Breast epithelium (tissue), 4 donors: ENCODE results near the gene LACTBL1. TPM values are rescaled to one million over a fixed set of nuclear protein-coding genes. Genes with fewer than 3 reads are reported as not detected.

Experiments
- DNase-seq, 2 donors: peaks; one replicate each; pipeline ENCODE4 v3.0.0-alpha.2; 2019; ENCODE audit warnings: low spot score in 2 of 2
- H3K27ac ChIP-seq, 2 donors: fragments of 200-600 bp; sonication (generic) in 1 of 2; one replicate each; pipeline ENCODE4 v1.5.1; 2016 to 2019; ENCODE audit warnings: mild to moderate bottlenecking in 1 of 2
- H3K27me3 ChIP-seq, 2 donors: fragments of 200-600 bp; sonication (generic) in 1 of 2; one replicate each; pipeline versions ENCODE4 v1.5.1 to v1.6.0; 2017 to 2019; ENCODE audit warnings: control low read depth in 1 of 2, mild to moderate bottlenecking in 1 of 2
- H3K36me3 ChIP-seq: fragments of 200-600 bp; one replicate; pipeline ENCODE4 v1.5.1; 2019
- H3K4me1 ChIP-seq, 2 donors: fragments of 200-600 bp; sonication (generic); one replicate each; pipeline ENCODE4 v1.5.1; 2016 to 2019; ENCODE audit warnings: control low read depth in 1 of 2
- H3K4me3 ChIP-seq, 3 donors: fragments of 200-600 bp; sonication (generic); 1 replicate in 2 of 3; 2 replicates in 1 of 3; pipeline ENCODE4 v1.5.1; 2016 to 2019; ENCODE audit warnings: mild to moderate bottlenecking in 3 of 3, moderate library complexity in 2 of 3
- H3K9me3 ChIP-seq, 2 donors: fragments of 200-600 bp; sonication (generic) in 1 of 2; one replicate each; pipeline ENCODE4 v1.5.1; 2016 to 2019; ENCODE audit warnings: control low read depth in 1 of 2
- CTCF ChIP-seq, 3 donors: fragments of 450-650 bp; IDR thresholded peaks; one replicate each; pipeline ENCODE4 v1.5.1; 2016 to 2017; ENCODE audit warnings: antibody characterized with exemption in 3 of 3, mild to moderate bottlenecking in 3 of 3, moderate library complexity in 3 of 3
- POLR2A ChIP-seq: fragments of 450-650 bp; IDR thresholded peaks from one replicate; pipeline ENCODE4 v1.6.1; 2016; ENCODE audit warnings: antibody characterized with exemption, mild to moderate bottlenecking, moderate library complexity
- POLR2AphosphoS5 ChIP-seq, 3 donors: sonication (generic); formaldehyde crosslinking; IDR thresholded peaks; one replicate each; pipeline ENCODE4 v1.6.1; 2017; ENCODE audit warnings: antibody characterized with exemption in 3 of 3
- intact Hi-C: fragments of 100-400 bp; cut with DNase I; formaldehyde crosslinking; loops from one replicate; pipeline ENCODE4 v1.15.1; 2023; ENCODE audit warnings: low total_unique reads
- total RNA-seq, 3 donors: library from RNA; depleted of rRNA; stranded (reverse); fragments of >200 nt; gene quantifications; one replicate each; pipeline ENCODE4 v1.1.0, GENCODE V29; 2016

The LACTBL1 gene
- total RNA-seq, 3 donors from 2014 or later: not detected

- no peak overlapping the region for H3K27ac ChIP-seq
- no peaks in the 10 kb centered on the region for H3K36me3 ChIP-seq
- DNase-seq: no peak
- H3K9me3 ChIP-seq: no peaks in the 10 kb centered on the region
- H3K4me3 ChIP-seq: no peak overlapping the region
- TF ChIP-seq POLR2AphosphoS5 (IDR thresholded peaks at IDR 0.05) (no peak), CTCF (IDR thresholded peaks at IDR 0.05) (no peak), POLR2A (no peak)
- intact Hi-C loops: no loop called here
- H3K4me1 ChIP-seq: no peaks in the 10 kb centered on the region
- no peaks in the 10 kb centered on the region for H3K27me3 ChIP-seq
These were observed 61.5 kb downstream of the LACTBL1 start for GRCh38 chr1:22910986-22911651.

GRCh38 chr1:22910286-22910685, 62.4 kb downstream of the LACTBL1 start:
- no peaks in the 10 kb centered on the region for H3K36me3 ChIP-seq
- intact Hi-C loops: no loop called here

DNA sequence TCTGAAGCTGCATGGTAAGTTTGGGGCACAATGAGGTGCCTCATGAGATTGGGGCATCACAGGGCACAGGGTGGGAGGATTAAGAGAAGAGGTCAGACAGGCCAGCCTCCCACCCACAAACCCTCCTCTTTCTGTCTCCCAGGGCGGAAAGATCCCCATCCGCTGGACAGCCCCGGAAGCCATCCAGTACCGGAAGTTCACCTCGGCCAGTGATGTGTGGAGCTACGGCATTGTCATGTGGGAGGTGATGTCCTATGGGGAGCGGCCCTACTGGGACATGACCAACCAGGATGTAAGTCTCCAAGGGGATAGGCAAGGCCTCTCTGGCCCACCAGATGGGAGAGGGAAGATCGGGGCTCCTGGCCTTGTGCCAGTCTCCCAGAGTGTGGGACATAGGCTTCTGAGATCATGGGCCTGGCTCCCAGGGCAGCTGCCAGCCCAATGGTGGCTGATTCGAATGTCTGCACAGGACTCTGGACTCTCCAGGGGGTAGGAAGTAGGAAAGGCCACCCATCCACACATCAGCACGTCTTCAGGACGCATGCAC, 63.7 kb downstream of the LACTBL1 start:
- Histone ChIP-seq H3K36me3 (no peaks in the 10 kb centered on the region), H3K4me3 (no peak overlapping the region), H3K27me3 (no peaks in the 10 kb centered on the region), H3K4me1 (no peaks in the 10 kb centered on the region), H3K27ac (no peak overlapping the region), H3K9me3 (no peaks in the 10 kb centered on the region)
- intact Hi-C loops: no loop called here
- TF ChIP-seq POLR2A (no peak), POLR2AphosphoS5 (IDR thresholded peaks at IDR 0.05) (no peak), CTCF (IDR thresholded peaks at IDR 0.05) (no peak)
- DNase-seq: no peak

More at GRCh38 chr1:22910286-22910685, 62.4 kb downstream of the LACTBL1 start:
- DNase-seq: no peak
- Histone ChIP-seq H3K4me1 (no peaks in the 10 kb centered on the region), H3K4me3 (no peak overlapping the region), H3K9me3 (no peaks in the 10 kb centered on the region), H3K27ac (no peak overlapping the region), H3K27me3 (no peaks in the 10 kb centered on the region)
- TF ChIP-seq CTCF (IDR thresholded peaks at IDR 0.05) (no peak), POLR2A (no peak), POLR2AphosphoS5 (IDR thresholded peaks at IDR 0.05) (no peak)

- no peak for TF ChIP-seq CTCF (IDR thresholded peaks at IDR 0.05)
- no peak for TF ChIP-seq POLR2AphosphoS5 (IDR thresholded peaks at IDR 0.05)
- no peak for TF ChIP-seq POLR2A
- Histone ChIP-seq H3K4me1 (no peaks in the 10 kb centered on the region), H3K36me3 (no peaks in the 10 kb centered on the region), H3K27me3 (no peaks in the 10 kb centered on the region), H3K4me3 (no peak overlapping the region), H3K9me3 (no peaks in the 10 kb centered on the region), H3K27ac (no peak overlapping the region)
- intact Hi-C loops: no loop called here
- DNase-seq: no peak
These were observed 65.1 kb downstream of the LACTBL1 start for GRCh38 chr1:22907528-22907927.

DNA sequence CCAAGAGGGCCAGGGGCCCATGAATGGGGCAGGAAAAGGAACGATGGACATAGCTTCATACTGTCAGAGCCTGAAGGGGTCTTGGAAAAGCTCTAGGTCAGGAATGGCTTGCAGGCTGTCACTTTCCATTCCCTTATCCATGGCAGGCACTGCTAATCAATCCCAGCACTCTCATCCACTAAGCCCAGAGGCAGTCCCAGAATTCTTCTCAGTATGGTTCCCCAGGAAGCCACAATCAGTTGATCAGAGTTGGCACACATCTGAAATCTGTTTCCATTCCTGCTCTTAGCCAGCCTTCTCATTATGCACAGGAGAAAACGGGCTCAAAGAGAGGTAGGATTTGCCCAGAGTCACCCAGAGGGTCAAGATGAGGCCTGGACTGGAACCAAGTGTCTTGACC, 65.7 kb downstream of the LACTBL1 start:
- TF ChIP-seq CTCF (IDR thresholded peaks at IDR 0.05): no peak
- no peak for DNase-seq
- no peak overlapping the region for H3K4me3 ChIP-seq
- no peaks in the 10 kb centered on the region for H3K9me3 ChIP-seq
- H3K36me3 ChIP-seq: no peaks in the 10 kb centered on the region
- H3K27me3 ChIP-seq: no peaks in the 10 kb centered on the region
- H3K27ac ChIP-seq: no peak overlapping the region
- no peaks in the 10 kb centered on the region for H3K4me1 ChIP-seq
- intact Hi-C loops: no loop called here
